ENCODE measurements around the gene MAP3K1. TPM values are rescaled to one million over a fixed set of nuclear protein-coding genes. Genes with fewer than 3 reads are reported as not detected.

The MAP3K1 gene
- total RNA-seq, 1 donor from 2014 or later = 10.4 TPM

- H3K27me3 ChIP-seq (ENCODE audit: insufficient read depth, low read length) = no peaks in the 10 kb centered on the region
- H2AFZ ChIP-seq (ENCODE audit: low read depth, low read length) = no peak overlapping the region
- FAIRE-seq (no peak), DNase-seq (ENCODE audit: low read depth) (no peak)
- H3K36me3 ChIP-seq (ENCODE audit: insufficient read depth, low read length) = no peaks in the 10 kb centered on the region
- H3K9me3 Mint-ChIP-seq (ENCODE audit: unreplicated experiment) = no peaks in the 10 kb centered on the region
- no peak overlapping the region for H3K4me3 Mint-ChIP-seq (ENCODE audit: unreplicated experiment)
- no peak overlapping the region for H3K4me3 ChIP-seq (ENCODE audit: insufficient read depth, low read depth, low read length)
- H3K27ac Mint-ChIP-seq (ENCODE audit: unreplicated experiment) = no peak overlapping the region
- peaks cover 56% of the 10 kb centered on the region for H4K20me1 ChIP-seq (ENCODE audit: insufficient read depth, low read length)
- no peak overlapping the region for H3K9ac ChIP-seq (ENCODE audit: low read length)
- H3K36me3 Mint-ChIP-seq (ENCODE audit: low read depth, unreplicated experiment) = peaks cover 3% of the 10 kb centered on the region
- no peaks in the 10 kb centered on the region for H3K4me1 ChIP-seq (ENCODE audit: insufficient read depth, low read length)
- H3K27me3 Mint-ChIP-seq (ENCODE audit: low read depth, unreplicated experiment) = no peaks in the 10 kb centered on the region
- H3K4me2 ChIP-seq (ENCODE audit: low read length) = no peak overlapping the region
- no peaks in the 10 kb centered on the region for H3K9me3 ChIP-seq (ENCODE audit: insufficient read depth, low read depth, low read length)
- TF ChIP-seq EZH2 (IDR thresholded peaks at IDR 0.05; ENCODE audit: insufficient read depth, low read length) (no peak), CTCF (IDR thresholded peaks at IDR 0.05; ENCODE audit: insufficient read depth, low read depth, low read length) (no peak)
- peaks cover 69% of the 10 kb centered on the region for H3K79me2 ChIP-seq (ENCODE audit: insufficient read depth, low read length)
- H3K4me1 Mint-ChIP-seq (ENCODE audit: low read depth, unreplicated experiment) = peaks cover 3% of the 10 kb centered on the region
- no peak overlapping the region for H3K27ac ChIP-seq (ENCODE audit: low read depth, low read length)
These were observed 8.7 kb downstream of the MAP3K1 start for GRCh38 chr5:56824019-56824418.

- TF ChIP-seq CTCF (IDR thresholded peaks at IDR 0.05; ENCODE audit: insufficient read depth, low read depth, low read length) = no peak
- TF ChIP-seq EZH2 (IDR thresholded peaks at IDR 0.05; ENCODE audit: insufficient read depth, low read length) = no peak
- Histone ChIP-seq H3K27ac (ENCODE audit: low read depth, low read length) (no peak overlapping the region), H3K4me3 (ENCODE audit: insufficient read depth, low read depth, low read length) (no peak overlapping the region), H3K9ac (ENCODE audit: low read length) (no peak overlapping the region), H4K20me1 (ENCODE audit: insufficient read depth, low read length) (peaks cover 56% of the 10 kb centered on the region), H2AFZ (ENCODE audit: low read depth, low read length) (no peak overlapping the region), H3K79me2 (ENCODE audit: insufficient read depth, low read length) (peaks cover 58% of the 10 kb centered on the region), H3K4me2 (ENCODE audit: low read length) (no peak overlapping the region), H3K9me3 (ENCODE audit: insufficient read depth, low read depth, low read length) (no peaks in the 10 kb centered on the region), H3K4me1 (ENCODE audit: insufficient read depth, low read length) (no peaks in the 10 kb centered on the region), H3K36me3 (ENCODE audit: insufficient read depth, low read length) (no peaks in the 10 kb centered on the region), H3K27me3 (ENCODE audit: insufficient read depth, low read length) (no peaks in the 10 kb centered on the region)
- Mint-ChIP-seq H3K36me3 (ENCODE audit: low read depth, unreplicated experiment) (peaks cover 3% of the 10 kb centered on the region), H3K27ac (ENCODE audit: unreplicated experiment) (no peak overlapping the region), H3K4me3 (ENCODE audit: unreplicated experiment) (no peak overlapping the region), H3K4me1 (ENCODE audit: low read depth, unreplicated experiment) (peaks cover 8% of the 10 kb centered on the region), H3K9me3 (ENCODE audit: unreplicated experiment) (no peaks in the 10 kb centered on the region), H3K27me3 (ENCODE audit: low read depth, unreplicated experiment) (no peaks in the 10 kb centered on the region)
- FAIRE-seq (no peak), DNase-seq (ENCODE audit: low read depth) (no peak)
These were observed 10.0 kb downstream of the MAP3K1 start for GRCh38 chr5:56825222-56825824.

GRCh38 chr5:56827049-56827448 lies 11.7 kb downstream of the MAP3K1 start:
- no peaks in the 10 kb centered on the region for H3K27me3 ChIP-seq (ENCODE audit: insufficient read depth, low read length)
- peaks cover 56% of the 10 kb centered on the region for H3K79me2 ChIP-seq (ENCODE audit: insufficient read depth, low read length)
- no peaks in the 10 kb centered on the region for H3K9me3 Mint-ChIP-seq (ENCODE audit: unreplicated experiment)
- TF ChIP-seq EZH2 (IDR thresholded peaks at IDR 0.05; ENCODE audit: insufficient read depth, low read length) = no peak
- peak; percentile 23 for TF ChIP-seq CTCF (IDR thresholded peaks at IDR 0.05; ENCODE audit: insufficient read depth, low read depth, low read length)
- no peak overlapping the region for H3K27ac ChIP-seq (ENCODE audit: low read depth, low read length)
- no peaks in the 10 kb centered on the region for H3K9me3 ChIP-seq (ENCODE audit: insufficient read depth, low read depth, low read length)
- H3K27me3 Mint-ChIP-seq (ENCODE audit: low read depth, unreplicated experiment) = no peaks in the 10 kb centered on the region
- H3K27ac Mint-ChIP-seq (ENCODE audit: unreplicated experiment) = no peak overlapping the region
- no peak overlapping the region for H3K4me3 ChIP-seq (ENCODE audit: insufficient read depth, low read depth, low read length)
- no peak for FAIRE-seq
- no peak for DNase-seq (ENCODE audit: low read depth)
- H4K20me1 ChIP-seq (ENCODE audit: insufficient read depth, low read length) = peaks cover 56% of the 10 kb centered on the region
- peaks cover 17% of the 10 kb centered on the region for H3K4me1 Mint-ChIP-seq (ENCODE audit: low read depth, unreplicated experiment)
- no peak overlapping the region for H2AFZ ChIP-seq (ENCODE audit: low read depth, low read length)
- no peaks in the 10 kb centered on the region for H3K4me1 ChIP-seq (ENCODE audit: insufficient read depth, low read length)
- H3K9ac ChIP-seq (ENCODE audit: low read length) = no peak overlapping the region
- no peak overlapping the region for H3K4me3 Mint-ChIP-seq (ENCODE audit: unreplicated experiment)
- H3K4me2 ChIP-seq (ENCODE audit: low read length) = no peak overlapping the region
- H3K36me3 ChIP-seq (ENCODE audit: insufficient read depth, low read length) = no peaks in the 10 kb centered on the region
- H3K36me3 Mint-ChIP-seq (ENCODE audit: low read depth, unreplicated experiment) = peaks cover 1% of the 10 kb centered on the region

Data from astrocyte (in vitro differentiated cells and primary cell).